Middle frontal gyrus (tissue), 1 donor: ENCODE measurements around the gene HTATSF1.

ENCODE experiments used
- DNase-seq: peaks from one replicate; pipeline ENCODE4 v3.0.0-alpha.2; 2015; ENCODE audit warnings: low spot score; ENCODE audit errors: extremely low spot score

Gene HTATSF1

GRCh38 chrX:136495043-136495442, 2.3 kb upstream of the HTATSF1 start:
- DNase-seq, result no peak

GRCh38 chrX:136496186-136496763, 1.1 kb upstream of the HTATSF1 start:
- DNase-seq, result no peak

- peak; percentile 39 for DNase-seq
These were observed 432 bp upstream of the HTATSF1 start for GRCh38 chrX:136496764-136497555.

- DNase-seq, result no peak
These were observed 21.7 kb downstream of the HTATSF1 start for GRCh38 chrX:136519069-136519468.

GRCh38 chrX:136523770-136524169, 26.4 kb downstream of the HTATSF1 start:
- no peak for DNase-seq

GRCh38 chrX:136525738-136526606, 28.6 kb downstream of the HTATSF1 start:
- no peak for DNase-seq

GRCh38 chrX:136528645-136529315, 31.4 kb downstream of the HTATSF1 start:
- no peak for DNase-seq

GRCh38 chrX:136529795-136530194, 32.4 kb downstream of the HTATSF1 start:
- DNase-seq, result no peak

GRCh38 chrX:136531951-136532350, 34.6 kb downstream of the HTATSF1 start, which contains the start of gene VGLL1:
Gene VGLL1, plus strand, starts transcription at chrX:136532215. Its CDS starts 3,806 bp downstream, at chrX:136536021.
- DNase-seq, result no peak

GRCh38 chrX:136534131-136534530, 36.7 kb downstream of the HTATSF1 start:
- no peak for DNase-seq

- no peak for DNase-seq
These were observed 41.4 kb downstream of the HTATSF1 start for GRCh38 chrX:136538811-136539210.

- no peak for DNase-seq
These were observed 42.8 kb downstream of the HTATSF1 start for GRCh38 chrX:136540226-136540625.

- DNase-seq, result no peak
These were observed 43.9 kb downstream of the HTATSF1 start for GRCh38 chrX:136541294-136541693.

- DNase-seq, result no peak
These were observed 44.9 kb downstream of the HTATSF1 start for GRCh38 chrX:136542281-136542680.

GRCh38 chrX:136546371-136546781, 49.0 kb downstream of the HTATSF1 start:
- no peak for DNase-seq

- DNase-seq, result no peak
These were observed 51.8 kb downstream of the HTATSF1 start for GRCh38 chrX:136549226-136549625.

GRCh38 chrX:136551410-136551809, 54.0 kb downstream of the HTATSF1 start:
- DNase-seq, result no peak

GRCh38 chrX:136555694-136556093, 58.3 kb downstream of the HTATSF1 start:
- DNase-seq, result no peak
